NOMO-1 treated with DMSO at 0.1 percent for 48 hours (cell line): ENCODE data around the gene CHD3.
"Not testable (repeated sequence)": the region's sequence is repeated elsewhere in the genome, so short reads cannot be mapped to it uniquely, and the experiment has no call there.

Source experiments
- DNase-seq: peaks from one replicate; lab custom pipeline; 2025; ENCODE audit not compliant: unreplicated experiment; lab: John Stamatoyannopoulos, UW

The CHD3 gene

GRCh38 chr17:7849751-7850504, 38.7 kb upstream of the CHD3 start:
- DNase-seq, result no peak

DNA sequence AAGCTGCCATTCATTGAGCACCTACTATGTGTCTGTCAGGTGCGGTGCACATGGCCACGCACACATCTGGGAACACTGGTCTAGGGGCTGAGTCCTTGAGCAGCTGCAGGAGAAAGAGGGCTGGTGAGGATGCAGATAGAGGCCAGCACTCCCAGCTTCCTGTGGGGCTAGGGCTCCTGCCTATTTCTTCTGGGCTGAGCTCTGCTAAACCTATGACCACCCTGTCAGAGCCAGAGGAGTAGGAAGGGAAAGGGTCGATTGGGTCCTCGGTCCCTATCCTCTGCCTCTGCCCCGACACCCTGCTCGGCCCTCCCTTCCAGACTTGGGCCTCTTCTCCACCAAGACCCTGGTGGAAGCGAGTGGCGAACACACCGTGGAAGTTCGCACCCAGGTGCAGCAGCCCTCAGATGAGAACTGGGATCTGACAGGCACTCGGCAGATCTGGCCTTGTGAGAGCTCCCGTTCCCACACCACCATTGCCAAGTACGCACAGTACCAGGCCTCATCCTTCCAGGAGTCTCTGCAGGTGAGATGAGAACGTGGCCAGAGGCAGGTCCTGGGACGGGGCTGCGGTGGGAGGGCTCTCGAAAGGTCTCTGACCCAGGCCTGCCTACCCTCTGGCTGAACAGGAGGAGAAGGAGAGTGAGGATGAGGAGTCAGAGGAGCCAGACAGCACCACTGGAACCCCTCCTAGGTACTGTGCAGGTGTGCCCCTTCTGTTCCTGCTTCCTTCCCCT, 37.7 kb upstream of the CHD3 start:
- DNase-seq, result no peak

GRCh38 chr17:7851438-7852261, 36.9 kb upstream of the CHD3 start:
- peak; percentile 90 for DNase-seq

DNA sequence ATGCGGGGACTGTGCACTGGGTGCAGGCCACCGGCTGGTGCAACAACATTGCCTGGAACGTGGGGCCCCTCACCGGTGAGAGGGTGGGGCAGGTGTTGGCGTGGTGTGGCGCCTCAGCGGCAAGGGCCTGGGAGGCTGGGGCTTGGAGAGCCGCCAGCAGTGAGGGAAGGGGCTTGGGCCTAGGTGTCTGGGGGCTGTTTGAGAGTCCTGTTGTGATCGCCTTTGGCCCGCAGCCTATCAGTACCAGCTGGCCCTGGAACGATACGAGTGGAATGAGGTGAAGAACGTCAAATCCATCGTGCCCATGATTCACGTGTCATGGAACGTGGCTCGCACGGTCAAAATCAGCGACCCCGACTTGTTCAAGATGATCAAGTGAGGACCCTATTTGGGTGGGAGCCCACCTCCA, 36.3 kb upstream of the CHD3 start:
- no peak for DNase-seq

DNA sequence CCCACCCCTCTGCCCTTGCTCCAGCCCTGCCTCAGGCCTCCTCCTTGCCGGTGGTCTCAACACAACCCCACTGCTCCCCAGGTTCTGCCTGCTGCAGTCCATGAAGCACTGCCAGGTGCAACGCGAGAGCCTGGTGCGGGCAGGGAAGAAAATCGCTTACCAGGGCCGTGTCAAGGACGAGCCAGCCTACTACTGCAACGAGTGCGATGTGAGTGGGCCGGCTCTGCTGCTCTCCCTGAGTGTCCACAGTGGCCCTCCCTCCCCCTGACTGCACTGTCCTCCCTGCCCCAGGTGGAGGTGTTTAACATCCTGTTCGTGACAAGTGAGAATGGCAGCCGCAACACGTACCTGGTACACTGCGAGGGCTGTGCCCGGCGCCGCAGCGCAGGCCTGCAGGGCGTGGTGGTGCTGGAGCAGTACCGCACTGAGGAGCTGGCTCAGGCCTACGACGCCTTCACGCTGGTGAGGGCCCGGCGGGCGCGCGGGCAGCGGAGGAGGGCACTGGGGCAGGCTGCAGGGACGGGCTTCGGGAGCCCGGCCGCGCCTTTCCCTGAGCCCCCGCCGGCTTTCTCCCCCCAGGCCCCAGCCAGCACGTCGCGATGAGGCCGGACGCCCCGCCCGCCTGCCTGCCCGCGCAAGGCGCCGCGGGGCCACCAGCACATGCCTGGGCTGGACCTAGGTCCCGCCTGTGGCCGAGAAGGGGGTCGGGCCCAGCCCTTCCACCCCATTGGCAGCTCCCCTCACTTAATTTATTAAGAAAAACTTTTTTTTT, 35.5 kb upstream of the CHD3 start:
- DNase-seq, result no peak

DNA sequence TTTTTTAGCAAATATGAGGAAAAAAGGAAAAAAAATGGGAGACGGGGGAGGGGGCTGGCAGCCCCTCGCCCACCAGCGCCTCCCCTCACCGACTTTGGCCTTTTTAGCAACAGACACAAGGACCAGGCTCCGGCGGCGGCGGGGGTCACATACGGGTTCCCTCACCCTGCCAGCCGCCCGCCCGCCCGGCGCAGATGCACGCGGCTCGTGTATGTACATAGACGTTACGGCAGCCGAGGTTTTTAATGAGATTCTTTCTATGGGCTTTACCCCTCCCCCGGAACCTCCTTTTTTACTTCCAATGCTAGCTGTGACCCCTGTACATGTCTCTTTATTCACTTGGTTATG, 34.9 kb upstream of the CHD3 start:
- DNase-seq, result no peak

DNA sequence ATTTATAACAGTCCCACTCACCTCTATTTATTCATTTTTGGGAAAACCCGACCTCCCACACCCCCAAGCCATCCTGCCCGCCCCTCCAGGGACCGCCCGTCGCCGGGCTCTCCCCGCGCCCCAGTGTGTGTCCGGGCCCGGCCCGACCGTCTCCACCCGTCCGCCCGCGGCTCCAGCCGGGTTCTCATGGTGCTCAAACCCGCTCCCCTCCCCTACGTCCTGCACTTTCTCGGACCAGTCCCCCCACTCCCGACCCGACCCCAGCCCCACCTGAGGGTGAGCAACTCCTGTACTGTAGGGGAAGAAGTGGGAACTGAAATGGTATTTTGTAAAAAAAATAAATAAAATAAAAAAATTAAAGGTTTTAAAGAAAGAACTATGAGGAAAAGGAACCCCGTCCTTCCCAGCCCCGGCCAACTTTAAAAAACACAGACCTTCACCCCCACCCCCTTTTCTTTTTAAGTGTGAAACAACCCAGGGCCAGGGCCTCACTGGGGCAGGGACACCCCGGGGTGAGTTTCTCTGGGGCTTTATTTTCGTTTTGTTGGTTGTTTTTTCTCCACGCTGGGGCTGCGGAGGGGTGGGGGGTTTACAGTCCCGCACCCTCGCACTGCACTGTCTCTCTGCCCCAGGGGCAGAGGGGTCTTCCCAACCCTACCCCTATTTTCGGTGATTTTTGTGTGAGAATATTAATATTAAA, 34.4 kb upstream of the CHD3 start:
- no peak for DNase-seq

DNA sequence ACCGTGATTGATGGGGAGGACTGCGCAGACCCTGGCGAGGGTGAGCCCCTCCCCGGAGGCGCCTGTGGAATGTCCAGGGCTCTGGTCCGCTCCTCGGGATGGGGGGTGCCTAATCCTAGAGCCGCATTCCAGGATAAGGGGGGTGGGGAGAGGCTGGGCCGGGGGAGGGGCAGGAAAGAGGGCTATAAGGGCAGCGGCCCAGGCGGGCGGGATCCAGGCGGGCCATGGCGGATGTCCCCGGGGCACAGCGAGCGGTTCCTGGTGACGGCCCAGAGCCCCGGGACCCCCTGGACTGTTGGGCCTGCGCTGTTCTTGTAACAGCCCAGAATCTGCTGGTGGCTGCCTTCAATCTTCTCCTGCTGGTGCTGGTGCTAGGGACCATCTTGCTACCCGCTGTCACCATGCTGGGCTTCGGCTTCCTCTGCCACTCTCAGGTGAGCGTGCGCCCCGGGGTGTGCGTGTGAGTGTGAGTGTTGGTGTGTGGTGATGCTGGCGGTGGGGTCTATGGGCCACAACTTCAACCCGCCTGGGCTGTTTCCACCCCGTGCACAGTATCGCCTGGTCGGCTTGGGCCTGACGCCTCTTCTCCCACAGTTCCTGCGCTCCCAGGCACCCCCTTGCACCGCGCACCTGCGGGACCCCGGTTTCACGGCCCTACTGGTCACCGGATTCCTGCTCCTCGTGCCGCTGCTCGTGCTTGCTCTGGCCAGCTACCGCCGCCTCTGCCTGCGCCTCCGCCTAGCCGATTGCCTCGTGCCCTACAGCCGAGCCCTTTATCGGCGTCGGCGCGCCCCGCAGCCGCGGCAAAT, 33.5 kb upstream of the CHD3 start, which contains the start of gene TMEM88:
Gene TMEM88, plus strand, starts transcription at position 216 of the 809 bp plus-strand sequence. Its CDS starts 9 bp downstream, at position 225.
- no peak for DNase-seq

DNA sequence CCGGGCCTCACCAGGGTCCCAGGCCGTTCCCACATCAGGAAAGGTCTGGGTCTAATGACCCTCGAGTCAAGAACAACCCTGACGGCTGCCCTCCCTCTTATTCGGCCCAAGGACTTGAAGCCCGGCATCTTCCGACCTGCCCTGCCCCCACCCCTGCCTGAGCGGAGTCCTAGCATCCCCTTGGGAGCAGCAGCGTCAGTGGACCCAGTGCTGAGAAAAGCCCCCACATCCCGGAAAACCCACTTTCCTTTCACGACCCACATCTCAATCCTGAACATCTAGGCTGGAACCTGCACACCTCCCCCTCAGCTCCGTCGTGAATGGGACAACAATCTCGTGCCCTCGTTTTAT, 33.0 kb upstream of the CHD3 start:
- no peak for DNase-seq

DNA sequence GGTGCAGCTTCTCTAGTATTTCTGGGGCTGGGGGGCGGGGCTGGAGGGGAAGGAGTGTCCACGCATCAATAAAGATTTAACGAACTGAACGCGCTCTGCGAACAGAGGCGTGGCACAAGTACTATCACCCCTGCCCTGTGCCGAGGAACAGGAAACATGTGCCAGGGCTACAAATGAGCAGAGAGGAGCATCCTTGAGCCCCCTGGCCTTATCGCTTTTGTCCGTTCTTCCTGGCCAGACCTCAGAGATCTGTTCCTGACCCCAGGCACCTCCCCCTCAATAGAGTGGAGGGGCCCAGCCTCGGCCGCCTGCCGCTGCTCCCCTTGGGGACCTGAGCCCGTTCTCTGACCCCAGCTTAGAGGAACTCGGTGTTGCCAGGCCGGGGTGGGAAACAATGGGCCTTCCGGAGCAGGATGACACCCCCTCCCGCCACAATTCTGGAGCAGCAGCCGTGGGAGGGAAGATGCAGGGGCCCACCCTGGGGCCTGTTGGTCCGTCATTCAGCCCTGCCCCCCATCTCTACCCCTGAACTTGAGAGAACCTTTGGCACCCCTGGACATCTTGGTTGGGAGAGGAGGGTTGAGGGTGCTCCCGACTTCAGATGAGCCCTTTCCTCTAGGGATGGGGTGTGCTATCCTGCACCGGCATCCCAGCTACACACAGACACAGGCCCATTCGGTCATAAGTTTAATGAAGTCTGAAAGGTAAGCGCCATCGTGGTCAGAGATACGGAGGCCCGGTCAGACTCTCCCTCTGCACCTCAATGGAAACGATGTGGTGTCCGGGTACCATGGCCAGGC, 32.4 kb upstream of the CHD3 start:
- DNase-seq, result peak; percentile 64

GRCh38 chr17:7856811-7857712, 31.5 kb upstream of the CHD3 start, which contains the start of gene NAA38:
TSS of gene NAA38 (minus strand) at chr17:7857559. CDS start at chr17:7857463, 96 bp downstream.
- peak; percentile 99 for DNase-seq

- peak; percentile 92 for DNase-seq
Measured at GRCh38 chr17:7857713-7858521, 30.7 kb upstream of the CHD3 start, which contains the start of gene CYB5D1. TSS of gene CYB5D1 (plus strand) at chr17:7858003. CDS start at chr17:7858135, 132 bp downstream.

- DNase-seq, result no peak
Measured at GRCh38 chr17:7858522-7858810, 30.1 kb upstream of the CHD3 start.

DNA sequence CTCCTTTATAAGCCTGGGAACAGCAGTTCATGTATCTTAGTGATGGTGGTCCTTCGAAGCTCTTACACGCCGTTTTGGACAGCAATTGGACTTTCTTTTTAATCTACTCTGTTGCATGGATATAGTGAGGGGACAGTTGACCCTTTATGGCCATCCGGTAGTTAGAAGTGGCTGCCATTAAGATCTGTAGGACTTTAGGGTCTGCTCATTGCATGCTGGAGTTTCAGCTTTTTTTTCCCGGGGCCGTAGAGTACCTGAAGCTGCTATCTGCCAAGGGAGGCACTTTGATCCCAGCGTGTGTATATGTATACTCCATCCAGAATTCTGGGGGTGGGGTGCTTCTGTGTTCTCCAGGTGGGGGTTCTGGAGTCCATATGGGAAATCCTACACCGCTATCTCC, 29.6 kb upstream of the CHD3 start:
- no peak for DNase-seq

DNA sequence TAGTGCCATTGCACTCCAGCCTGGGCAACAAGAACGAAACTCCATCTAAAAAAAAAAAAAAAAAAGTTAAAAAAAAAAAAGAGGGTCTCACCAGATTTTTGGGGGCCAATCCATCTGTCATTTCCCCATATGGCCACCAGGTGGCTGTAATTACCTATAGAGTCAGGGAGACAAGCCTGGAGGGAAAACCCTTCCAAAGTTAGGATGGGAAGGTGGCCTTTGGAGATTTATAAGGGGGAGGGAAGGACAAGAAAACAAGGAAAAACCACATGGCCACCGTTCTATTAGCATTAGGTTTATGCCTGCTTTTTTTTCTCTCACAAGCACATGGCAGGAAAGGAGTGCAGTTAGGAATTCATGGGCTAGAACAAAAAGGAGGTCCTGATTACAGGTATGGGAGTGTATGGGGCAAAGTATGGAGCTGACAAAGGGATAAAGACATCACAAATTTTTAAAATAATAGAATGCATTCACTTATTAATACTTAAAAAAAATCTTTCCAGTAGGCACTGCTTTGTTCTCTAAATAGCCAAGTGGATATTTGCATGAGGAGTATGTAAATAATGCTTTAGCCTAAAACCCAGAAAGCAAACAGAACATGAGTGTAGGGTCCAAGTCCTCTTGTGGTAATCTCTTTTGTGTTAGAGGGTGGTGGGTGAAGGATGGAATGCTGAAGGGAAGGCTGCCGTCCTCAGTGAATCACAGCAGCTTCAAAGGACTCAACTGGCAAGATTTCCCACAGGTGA, 25.7 kb upstream of the CHD3 start:
- no peak for DNase-seq

- DNase-seq, result not testable (repeated sequence)
Measured at GRCh38 chr17:7864384-7864783, 24.2 kb upstream of the CHD3 start.
